ENCODE measurements around the gene SIGLEC8.
"Not testable (repeated sequence)": the region's sequence is repeated elsewhere in the genome, so short reads cannot be mapped to it uniquely, and the experiment has no call there.

The SIGLEC8 gene

GRCh38 chr19:51458051-51458645 is at the start of gene SIGLEC8:
TSS of gene SIGLEC8 (minus strand) at chr19:51458454. CDS start at chr19:51458387, 67 bp downstream.
- no peak for DNase-seq

DNA sequence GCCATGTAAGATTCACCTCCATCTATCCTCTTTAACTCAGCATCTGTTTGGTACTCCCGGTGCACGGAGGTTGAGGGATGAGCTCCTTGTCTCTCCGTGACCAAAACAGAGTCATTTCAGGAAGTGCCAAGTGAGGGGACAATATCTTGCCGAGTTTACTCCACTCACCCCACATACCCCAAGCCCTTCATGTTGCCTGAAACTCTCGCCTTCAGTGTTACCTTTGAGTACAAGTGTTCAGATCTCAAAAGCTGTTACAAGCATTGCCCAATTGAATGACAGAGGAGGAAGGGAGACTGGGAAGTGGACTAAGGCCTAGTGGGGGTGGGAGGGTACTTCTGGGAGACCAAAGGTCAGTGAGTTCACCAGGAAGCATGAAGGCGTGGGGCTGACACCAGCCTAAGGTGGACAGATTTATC is 49.4 kb upstream of the SIGLEC8 start:
- no peak for DNase-seq

DNA sequence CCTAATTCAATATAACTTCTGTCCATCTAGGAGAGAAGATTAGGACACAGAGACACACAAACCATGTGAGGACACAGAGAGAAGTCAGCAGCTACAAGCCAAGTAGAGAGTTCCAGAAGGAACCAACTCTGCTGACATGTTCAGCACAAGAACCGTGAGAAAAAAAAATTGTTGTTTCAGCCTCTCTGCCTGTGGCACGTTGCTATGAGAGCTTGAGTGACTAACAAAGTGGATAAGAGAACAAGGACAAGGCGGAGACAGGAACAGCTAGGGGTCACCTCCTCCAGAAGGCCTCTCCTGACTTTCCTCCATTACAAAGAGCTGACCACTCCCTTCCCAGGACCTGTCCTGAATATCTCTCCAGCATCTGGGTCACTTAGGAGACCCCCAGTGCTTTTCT is 48.9 kb upstream of the SIGLEC8 start:
- no peak for DNase-seq

DNA sequence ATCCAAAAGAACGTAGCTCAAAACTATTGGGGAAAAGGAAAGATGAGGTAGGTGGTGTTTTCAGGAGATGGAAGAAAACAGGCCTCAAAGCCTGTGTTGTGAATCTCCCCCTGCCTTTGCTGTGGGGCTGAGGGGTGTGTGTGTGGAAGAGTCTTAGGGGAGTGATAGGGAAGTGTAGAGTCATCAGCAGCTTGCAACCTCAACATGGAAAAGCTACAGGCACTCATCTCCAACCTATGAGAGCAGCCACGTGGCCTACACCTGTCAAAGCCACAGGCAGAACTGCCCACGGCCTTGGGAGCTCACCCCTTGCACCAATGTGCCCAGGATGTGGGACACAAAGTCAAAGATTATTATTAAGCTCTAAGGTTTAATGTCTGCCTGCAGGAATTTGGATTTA is 47.6 kb upstream of the SIGLEC8 start:
- DNase-seq = no peak

GRCh38 chr19:51503896-51504295 is 45.6 kb upstream of the SIGLEC8 start:
- no peak for DNase-seq

DNA sequence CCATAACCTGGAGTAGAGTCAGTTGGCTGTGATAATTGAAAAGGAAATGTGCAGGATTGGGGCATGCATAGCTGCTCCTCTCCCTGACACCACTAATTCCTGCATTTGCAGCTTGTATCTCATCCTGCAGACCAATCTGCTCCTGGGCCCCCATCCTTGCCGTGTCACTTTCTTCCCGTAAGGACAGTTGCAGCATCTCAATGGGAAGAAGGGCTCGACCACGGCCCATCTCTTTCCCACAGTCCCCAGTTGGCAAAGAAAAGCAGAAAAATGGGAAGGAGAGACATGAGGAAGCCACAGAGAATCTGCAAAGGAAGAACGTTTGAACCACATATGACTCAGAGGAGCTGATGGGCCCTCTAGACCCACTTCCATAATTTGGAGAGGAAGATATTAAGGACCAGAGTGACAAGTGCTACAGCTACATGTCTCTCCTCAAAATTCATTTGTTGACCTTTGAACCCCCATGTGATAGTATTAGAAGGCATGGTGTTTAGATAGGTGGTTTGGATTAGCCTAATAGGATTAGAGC is 45.1 kb upstream of the SIGLEC8 start:
- DNase-seq = no peak

GRCh38 chr19:51501594-51502263 is 43.5 kb upstream of the SIGLEC8 start, which contains the start of gene SIGLEC12:
TSS of gene SIGLEC12 (minus strand) at chr19:51501800. CDS start at chr19:51501733, 67 bp downstream.
- no peak for DNase-seq

DNA sequence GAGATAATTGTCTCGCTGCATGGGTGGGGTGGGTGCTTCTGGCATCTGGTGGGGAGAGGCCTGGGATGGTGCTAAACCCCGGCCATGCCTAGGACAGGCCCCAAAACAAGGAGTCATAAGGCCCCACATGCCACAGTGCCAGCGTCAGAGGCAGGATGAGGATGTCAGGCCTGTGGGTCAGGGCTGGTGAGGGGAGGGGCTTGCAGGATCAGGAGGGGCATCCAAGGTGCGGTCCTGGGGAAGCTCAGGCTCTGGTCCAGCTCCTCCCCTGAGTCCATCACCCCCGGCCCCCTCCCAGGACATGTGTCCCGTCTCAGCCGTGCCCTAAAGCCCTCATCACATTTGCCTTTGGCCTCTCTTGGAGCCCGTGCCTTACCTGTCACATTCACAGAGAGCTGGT is 42.7 kb upstream of the SIGLEC8 start:
- not testable (repeated sequence) for DNase-seq

DNA sequence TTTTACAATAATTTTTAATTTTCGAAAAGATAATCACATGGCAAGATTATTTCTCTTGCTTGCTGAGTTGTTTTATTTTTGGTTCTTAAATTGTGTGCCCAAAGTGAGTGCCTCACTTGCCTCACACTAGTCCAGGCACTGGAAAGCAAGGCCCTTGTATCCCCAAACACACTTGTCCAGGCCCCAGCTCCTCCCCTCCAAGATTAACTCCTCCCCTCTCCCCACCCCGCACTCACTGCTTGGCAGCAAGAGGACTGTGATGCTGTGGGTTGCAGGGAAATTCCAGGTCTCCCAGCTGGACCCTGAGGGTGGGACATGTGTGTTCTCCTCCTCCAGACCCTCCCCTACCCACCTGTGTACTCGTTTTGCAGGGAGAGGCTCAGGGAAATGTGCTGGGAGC is 39.4 kb upstream of the SIGLEC8 start:
- DNase-seq = no peak

GRCh38 chr19:51493776-51494175 is 35.5 kb upstream of the SIGLEC8 start:
- DNase-seq = no peak

DNA sequence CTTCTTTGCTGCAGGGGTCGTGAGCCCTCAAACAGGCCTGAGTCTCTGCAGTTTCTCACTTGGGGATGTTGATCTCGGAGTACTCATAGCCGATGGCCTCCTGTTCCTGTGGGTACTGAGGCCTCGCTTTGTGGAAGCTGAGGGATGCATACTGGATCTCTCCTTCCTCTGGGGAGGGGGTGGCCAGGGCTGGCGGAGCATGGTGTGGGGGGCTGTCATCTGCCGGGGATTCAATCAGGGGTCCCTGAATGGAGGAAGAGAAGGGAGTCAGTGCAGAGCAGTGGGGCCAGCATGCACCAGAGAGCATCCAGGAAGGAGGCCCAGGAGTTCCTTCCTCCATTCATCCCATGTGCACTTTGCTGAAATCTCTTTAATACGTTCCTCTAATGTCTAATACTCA is 33.3 kb upstream of the SIGLEC8 start:
- DNase-seq = no peak

- no peak for DNase-seq
Observed at GRCh38 chr19:51490676-51491075, 32.4 kb upstream of the SIGLEC8 start.

- DNase-seq = no peak
Observed at GRCh38 chr19:51489113-51489512, 30.9 kb upstream of the SIGLEC8 start.

GRCh38 chr19:51488491-51488890 is 30.2 kb upstream of the SIGLEC8 start:
- no peak for DNase-seq

DNA sequence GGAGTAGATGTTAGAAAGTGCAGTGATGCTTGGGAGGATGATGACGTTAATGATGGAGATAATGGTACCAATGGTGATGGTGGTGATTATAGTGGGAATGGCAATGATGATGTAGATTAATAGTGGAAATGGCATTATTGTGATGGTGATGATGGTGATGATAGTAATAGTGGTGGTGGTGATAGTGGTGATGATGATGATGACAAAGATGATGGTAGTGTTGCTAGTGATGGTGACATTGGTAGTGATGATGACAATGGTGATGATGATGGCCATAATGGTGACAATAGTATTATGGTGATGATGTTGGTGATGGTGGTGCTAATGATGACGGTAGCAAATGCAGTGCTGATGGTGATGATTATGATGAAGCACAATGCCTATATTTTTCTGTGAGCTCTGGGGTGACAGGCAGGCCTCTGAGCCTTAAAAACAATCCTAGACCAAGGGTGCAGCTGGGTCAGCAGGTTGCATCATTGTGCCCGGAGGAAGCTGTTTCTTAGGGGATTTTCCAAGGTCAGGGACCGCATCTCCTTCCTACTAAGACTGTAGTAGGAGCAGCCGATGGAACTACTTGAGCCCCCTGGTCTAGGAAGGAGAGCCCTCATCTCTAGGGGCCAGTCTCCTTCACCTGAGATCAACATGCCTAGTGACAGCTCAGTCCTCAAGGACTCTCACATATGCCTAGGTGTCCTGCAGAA is 27.9 kb upstream of the SIGLEC8 start:
- no peak for DNase-seq

- DNase-seq = peak; percentile 70
Observed at GRCh38 chr19:51480590-51480989, 22.3 kb upstream of the SIGLEC8 start.

DNA sequence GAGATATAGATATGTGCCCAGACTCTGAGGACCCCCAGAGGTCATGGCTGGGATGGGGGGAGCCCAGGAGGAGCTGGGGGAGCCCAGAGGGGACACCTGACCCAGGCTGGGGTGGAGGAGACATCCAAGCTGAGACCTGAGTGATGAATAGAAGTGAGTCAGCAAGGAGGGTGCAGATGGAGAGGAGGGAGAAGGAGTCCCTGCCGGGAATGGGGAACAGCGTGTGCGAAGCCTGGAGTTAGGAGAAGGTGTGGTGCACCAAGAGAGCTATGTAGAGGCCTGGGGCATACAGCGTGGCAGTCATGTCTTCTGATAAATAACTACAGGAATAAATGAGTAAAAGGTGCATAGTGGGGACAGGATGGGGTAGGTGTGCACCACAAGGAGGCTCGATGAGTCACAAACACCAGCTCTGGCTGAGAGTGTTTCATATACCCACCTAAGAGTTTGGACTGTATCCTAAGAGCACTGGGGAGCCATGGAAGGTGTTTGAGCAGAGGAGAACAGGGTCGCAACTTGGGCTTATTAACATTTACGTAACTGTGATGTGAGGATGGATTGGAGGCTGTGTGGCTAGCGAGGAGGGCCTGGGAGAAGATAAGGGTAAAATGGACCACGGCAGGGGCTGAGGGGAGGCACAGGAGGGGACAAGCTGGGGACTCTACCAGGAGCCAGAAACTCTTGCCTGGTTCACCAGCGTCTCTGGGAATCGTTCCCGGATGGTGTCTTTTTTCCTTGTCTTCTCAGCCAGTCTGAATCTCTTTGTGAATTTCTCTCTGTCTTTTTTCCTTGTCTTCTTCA is 21.5 kb upstream of the SIGLEC8 start:
- no peak for DNase-seq

DNA sequence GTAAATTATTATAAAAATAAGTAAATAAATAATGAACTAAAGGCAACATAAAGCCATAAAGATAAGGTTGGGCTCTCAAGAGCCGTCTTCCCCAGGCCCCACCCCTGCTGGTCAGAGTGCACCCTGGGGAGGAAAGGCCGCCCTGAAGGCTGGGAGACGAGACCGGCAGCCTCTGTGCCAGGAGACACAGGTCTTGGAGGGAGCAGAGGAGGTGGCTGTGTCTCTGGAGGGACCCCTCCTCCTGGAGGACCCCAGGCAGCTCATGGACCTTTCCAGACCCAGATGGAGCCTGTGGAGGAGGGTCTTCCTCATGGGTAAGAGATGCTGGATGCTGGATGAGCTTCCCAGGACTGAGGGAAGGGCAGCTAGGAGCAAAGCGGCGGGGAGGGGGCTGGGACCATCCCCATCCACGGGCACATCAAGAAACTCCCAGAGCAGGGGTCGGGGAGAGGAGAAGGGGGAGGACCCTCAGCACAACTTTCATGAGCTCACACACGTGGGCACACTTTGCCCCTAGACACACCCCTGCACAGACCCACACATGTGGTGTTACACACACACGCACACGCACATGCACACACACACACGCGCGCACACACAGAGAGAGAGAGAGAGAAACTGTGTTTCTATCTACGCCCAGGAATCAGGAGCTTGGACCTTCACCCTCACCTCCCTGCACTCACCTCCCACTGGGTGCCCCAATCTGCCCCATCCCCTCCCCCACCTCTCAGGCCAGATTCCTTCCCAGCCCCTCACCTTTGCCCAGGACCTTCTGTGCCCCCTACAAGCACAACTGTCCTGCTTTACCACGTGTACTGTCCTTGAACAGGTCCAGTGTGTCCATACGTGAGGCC is 20.4 kb upstream of the SIGLEC8 start, which contains the start of gene CEACAM18:
TSS of gene CEACAM18 (plus strand) at position 159 of the 854 bp plus-strand sequence.
- no peak for DNase-seq

DNA sequence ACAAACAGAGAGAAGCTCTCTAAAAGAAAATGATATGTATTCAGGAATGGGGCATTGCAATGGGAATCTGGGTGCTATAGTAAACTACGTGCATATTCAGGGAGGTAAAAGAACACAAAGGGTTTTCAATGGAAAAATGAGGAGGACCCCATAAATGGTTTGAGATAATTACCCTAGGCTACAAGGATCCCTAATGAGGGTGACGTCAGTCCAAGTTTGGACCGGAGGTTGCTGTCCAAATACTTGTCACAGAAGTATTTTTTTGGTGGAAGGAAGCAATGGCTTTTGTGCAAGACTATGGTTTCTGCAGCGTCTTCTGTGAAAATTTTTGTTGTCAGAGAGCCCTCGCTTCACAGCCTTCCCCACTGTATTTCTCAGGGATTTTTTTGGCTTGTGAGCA is 19.1 kb upstream of the SIGLEC8 start:
- no peak for DNase-seq

DNA sequence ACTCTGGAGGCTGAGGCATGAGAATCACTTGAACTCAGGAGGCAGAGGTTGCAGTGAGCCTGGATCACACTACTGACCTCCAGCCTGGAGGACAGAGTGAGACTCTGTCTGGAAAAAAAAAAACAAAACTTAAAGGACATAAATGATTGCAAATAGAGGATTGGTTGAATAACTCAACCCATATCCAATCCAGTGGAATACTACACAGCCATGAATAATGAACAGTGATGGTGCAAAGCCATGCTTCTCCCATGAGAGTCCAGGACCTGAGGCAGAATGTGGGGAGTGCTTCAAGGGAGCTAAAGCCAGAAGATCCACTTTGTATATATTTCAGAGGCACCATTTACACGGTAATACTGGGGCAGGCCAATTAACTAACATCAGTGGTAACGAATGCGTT is 17.9 kb upstream of the SIGLEC8 start:
- no peak for DNase-seq

DNA sequence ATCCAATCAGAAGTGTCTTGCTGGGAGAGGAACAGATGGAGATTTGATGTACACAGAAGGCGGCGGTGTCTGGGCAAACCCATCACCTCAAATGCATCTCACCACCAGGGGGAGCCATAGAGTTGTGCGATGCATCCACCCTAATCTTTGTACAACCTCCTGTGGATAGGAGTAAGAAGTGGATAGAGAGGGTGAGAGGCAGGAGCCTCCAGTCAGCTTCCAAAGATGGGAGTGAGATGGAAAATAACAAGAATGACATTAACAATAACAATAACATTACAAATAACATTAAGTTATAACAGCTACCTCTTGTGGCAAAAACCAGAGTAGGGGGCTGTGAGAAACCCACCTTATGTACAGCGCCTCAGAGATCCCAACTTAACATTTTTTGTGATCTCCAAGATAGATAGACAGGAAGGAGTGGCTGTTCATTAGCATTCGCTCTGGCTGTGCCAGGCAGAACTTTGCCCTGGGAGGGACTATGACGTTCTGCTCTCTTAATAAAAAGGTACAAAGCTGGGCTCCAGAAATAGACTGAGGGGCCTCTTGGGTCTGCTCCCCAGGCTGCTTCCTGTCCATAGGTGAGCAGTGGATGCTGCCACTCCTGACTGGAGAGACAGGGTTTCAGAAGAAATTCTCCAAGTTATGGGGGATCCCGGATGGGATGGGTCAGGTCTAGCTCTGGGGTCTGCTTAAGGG is 14.9 kb upstream of the SIGLEC8 start:
- peak; percentile 87 for DNase-seq
